Neural cell (in vitro differentiated cells): ENCODE data around the gene ST8SIA6. TPM values are rescaled to one million over a fixed set of nuclear protein-coding genes. Genes with fewer than 3 reads are reported as not detected.

Experiments
- H2AFZ ChIP-seq: fragments of 200-600, 300-800 bp; sonication (generic), shearing (Covaris generic); 2 replicates; pipeline ENCODE4 v1.6.0; 2014; ENCODE audit warnings: low read depth, mild to moderate bottlenecking, antibody characterized with exemption, low read length, moderate library complexity
- H3F3A ChIP-seq: fragments of 200-600 bp; shearing (Covaris generic); 2 replicates; pipeline ENCODE4 v1.6.1; 2016; ENCODE audit warnings: mild to moderate bottlenecking, moderate library complexity, mixed read lengths, antibody characterized with exemption, low read length; ENCODE audit not compliant: insufficient read depth, poor library complexity, severe bottlenecking
- H3K27ac ChIP-seq: fragments of 200-600, 300-800 bp; sonication (generic), shearing (Covaris generic); 2 replicates; pipeline ENCODE4 v1.5.1; 2014; ENCODE audit warnings: mild to moderate bottlenecking, low read length, moderate library complexity
- H3K27me3 ChIP-seq: fragments of 300-800, 200-600 bp; sonication (generic), shearing (Covaris generic); 2 replicates; pipeline ENCODE4 v1.6.0; 2014; ENCODE audit warnings: mild to moderate bottlenecking, low read depth, low read length, moderate library complexity; ENCODE audit not compliant: insufficient read depth
- H3K36me3 ChIP-seq: fragments of 300-800, 200-600 bp; sonication (generic), shearing (Covaris generic); 2 replicates; pipeline ENCODE4 v1.5.1; 2014; ENCODE audit warnings: mild to moderate bottlenecking, antibody characterized with exemption, low read length, moderate library complexity; ENCODE audit not compliant: insufficient read depth
- H3K4me2 ChIP-seq: fragments of 300-800, 200-600 bp; sonication (generic), shearing (Covaris generic); 2 replicates; pipeline ENCODE4 v1.6.0; 2014; ENCODE audit warnings: mild to moderate bottlenecking, low read length
- H3K4me3 ChIP-seq: fragments of 300-800, 200-600 bp; sonication (generic), shearing (Covaris generic); 2 replicates; pipeline ENCODE4 v1.5.1; 2014; ENCODE audit warnings: mild to moderate bottlenecking, low read length, moderate library complexity
- H3K79me2 ChIP-seq: fragments of 200-600 bp; shearing (Covaris generic); replicated peaks from 2 replicates; pipeline ENCODE4 v1.6.0; 2014; ENCODE audit warnings: mild to moderate bottlenecking, low read length, moderate library complexity; ENCODE audit not compliant: insufficient read depth
- H3K9ac ChIP-seq: fragments of 300-800, 200-600 bp; sonication (generic), shearing (Covaris generic); 2 replicates; pipeline ENCODE4 v1.6.1; 2016; ENCODE audit warnings: mild to moderate bottlenecking, low read length, mixed read lengths
- H3K9me2 ChIP-seq: fragments of 200-600 bp; shearing (Covaris generic); 2 replicates; pipeline ENCODE4 v1.6.1; 2016; ENCODE audit warnings: mild to moderate bottlenecking, low read length, mixed read lengths; ENCODE audit not compliant: insufficient read depth
- H3K9me3 ChIP-seq: fragments of 200-600, 300-800 bp; sonication (generic), shearing (Covaris generic); 2 replicates; pipeline ENCODE4 v1.6.1; 2016; ENCODE audit warnings: mild to moderate bottlenecking, mixed run types, low read length, moderate library complexity, mixed read lengths
- H4K20me1 ChIP-seq: fragments of 200-600 bp; shearing (Covaris generic); 2 replicates; pipeline ENCODE4 v1.6.1; 2016; ENCODE audit warnings: mild to moderate bottlenecking, mixed run types; ENCODE audit not compliant: insufficient read depth
- CTCF ChIP-seq: fragments of 450-650 bp; IDR thresholded peaks from 2 replicates; pipeline ENCODE4 v1.5.1; 2014; ENCODE audit warnings: antibody characterized with exemption, mild to moderate bottlenecking, moderate library complexity; ENCODE audit not compliant: poor library complexity, severe bottlenecking
- EP300 ChIP-seq: fragments of 450-650 bp; conservative IDR thresholded peaks from 2 replicates; pipeline ENCODE4 v1.6.1; 2014; ENCODE audit warnings: antibody characterized with exemption, mild to moderate bottlenecking, moderate library complexity; ENCODE audit not compliant: poor library complexity, severe bottlenecking
- EZH2 ChIP-seq: fragments of 200-600, 300-800 bp; shearing (Covaris generic), sonication (generic); IDR thresholded peaks from 2 replicates; pipeline ENCODE4 v1.6.1; 2014; ENCODE audit warnings: antibody characterized with exemption, low read length, borderline replicate concordance, mild to moderate bottlenecking; ENCODE audit not compliant: insufficient read depth, poor library complexity, severe bottlenecking
- MXI1 ChIP-seq: fragments of 450-650 bp; conservative IDR thresholded peaks from 2 replicates; pipeline ENCODE4 v1.6.1; 2014; ENCODE audit warnings: antibody characterized with exemption, mild to moderate bottlenecking; ENCODE audit not compliant: poor library complexity, severe bottlenecking
- POLR2AphosphoS5 ChIP-seq: IDR thresholded peaks from 2 replicates; pipeline ENCODE4 v1.6.1; 2012
- RAD21 ChIP-seq: fragments of 450-650 bp; conservative IDR thresholded peaks from 2 replicates; pipeline ENCODE4 v1.6.1; 2014; ENCODE audit warnings: antibody characterized with exemption, mild to moderate bottlenecking, moderate library complexity
- REST ChIP-seq: IDR thresholded peaks from 2 replicates; pipeline ENCODE4 v1.6.1; 2012; ENCODE audit warnings: borderline replicate concordance
- SMC3 ChIP-seq: fragments of 450-650 bp; conservative IDR thresholded peaks from 2 replicates; pipeline ENCODE4 v1.6.1; 2014; ENCODE audit warnings: antibody characterized with exemption, mild to moderate bottlenecking, moderate library complexity; ENCODE audit not compliant: poor library complexity
- TAF1 ChIP-seq: IDR thresholded peaks from 2 replicates; pipeline ENCODE4 v1.6.1; 2012; ENCODE audit warnings: low read depth
- polyA plus RNA-seq: library from polyadenylated mRNA; depleted of rRNA; stranded (reverse); fragments of >200 nt; gene quantifications from 2 replicates; pipeline ENCODE4 v1.2.3, GENCODE V29; 2014

Gene ST8SIA6
- polyA plus RNA-seq, 1 donor from 2014 or later, result 0.41 TPM

GRCh38 chr10:17394854-17395253, 59.5 kb downstream of the ST8SIA6 start:
- no peaks in the 10 kb centered on the region for H4K20me1 ChIP-seq
- no peaks in the 10 kb centered on the region for H3K9me2 ChIP-seq
- no peak overlapping the region for H3K27ac ChIP-seq
- no peak overlapping the region for H3K9ac ChIP-seq
- no peaks in the 10 kb centered on the region for H3K79me2 ChIP-seq
- no peak overlapping the region for H3K4me2 ChIP-seq
- H3K36me3 ChIP-seq, result no peaks in the 10 kb centered on the region
- H3K4me3 ChIP-seq, result no peak overlapping the region
- H3F3A ChIP-seq, result no peaks in the 10 kb centered on the region
- TF ChIP-seq EZH2 (no peak), SMC3 (no peak), RAD21 (no peak), REST (no peak), POLR2AphosphoS5 (no peak), TAF1 (no peak), CTCF (no peak), MXI1 (no peak), EP300 (no peak)
- H2AFZ ChIP-seq, result no peak overlapping the region
- H3K27me3 ChIP-seq, result no peaks in the 10 kb centered on the region
- no peaks in the 10 kb centered on the region for H3K9me3 ChIP-seq

GRCh38 chr10:17387861-17388503, 66.4 kb downstream of the ST8SIA6 start:
- H3K9me2 ChIP-seq, result no peaks in the 10 kb centered on the region
- no peak overlapping the region for H2AFZ ChIP-seq
- no peaks in the 10 kb centered on the region for H3K9me3 ChIP-seq
- H3K27ac ChIP-seq, result no peak overlapping the region
- H3K4me2 ChIP-seq, result no peak overlapping the region
- H3K79me2 ChIP-seq, result no peaks in the 10 kb centered on the region
- TF ChIP-seq CTCF (no peak), EP300 (no peak), REST (no peak), SMC3 (no peak)
- H3F3A ChIP-seq, result no peaks in the 10 kb centered on the region
- H3K4me3 ChIP-seq, result no peak overlapping the region
- no peaks in the 10 kb centered on the region for H3K27me3 ChIP-seq
- no peak overlapping the region for H3K9ac ChIP-seq
- H4K20me1 ChIP-seq, result no peaks in the 10 kb centered on the region
- no peaks in the 10 kb centered on the region for H3K36me3 ChIP-seq
